Heart left ventricle (tissue), 16 donors: Measurements from ENCODE around the gene ARG2. TPM values are rescaled to one million over a fixed set of nuclear protein-coding genes. Genes with fewer than 3 reads are reported as not detected.

Experiments used
- ATAC-seq, 4 donors: fragments of 200-7000 bp; cut with Tn5 transposase; one replicate each; pipeline ENCODE4 v1.9.1; 2020 to 2022; ENCODE audit warnings: moderate library complexity in 4 of 4, mild to moderate bottlenecking in 3 of 4, moderate number of reproducible peaks in 1 of 4
- DNase-seq, 5 donors: peaks; one replicate each; pipeline ENCODE4 v3.0.0-alpha.2; 2020
- H3K27ac ChIP-seq, 12 donors: fragments of 200-600 bp; sonication (generic) in 4 of 12; one replicate each; pipeline versions ENCODE4 v1.5.0 to v1.8.0; 2016 to 2022; ENCODE audit warnings: mild to moderate bottlenecking in 2 of 12
- H3K27me3 ChIP-seq, 9 donors: fragments of 200-600 bp; sonication (generic) in 2 of 9; one replicate each; pipeline versions ENCODE4 v1.5.1 to v1.8.0; 2016 to 2022; ENCODE audit warnings: mild to moderate bottlenecking in 3 of 9
- H3K36me3 ChIP-seq, 9 donors: fragments of 200-600 bp; sonication (generic) in 2 of 9; one replicate each; pipeline versions ENCODE4 v1.5.0 to v1.8.0; 2018 to 2022; ENCODE audit warnings: mild to moderate bottlenecking in 2 of 9
- H3K4me1 ChIP-seq, 12 donors: fragments of 200-600 bp; sonication (generic) in 4 of 12; one replicate each; pipeline versions ENCODE4 v1.5.0 to v1.8.0; 2016 to 2022; ENCODE audit warnings: mild to moderate bottlenecking in 3 of 12
- H3K4me3 ChIP-seq, 12 donors: fragments of 200-600 bp; sonication (generic) in 4 of 12; one replicate each; pipeline versions ENCODE4 v1.5.0 to v1.8.0; 2017 to 2022; ENCODE audit warnings: mild to moderate bottlenecking in 9 of 12, moderate library complexity in 4 of 12
- H3K9me3 ChIP-seq, 12 donors: fragments of 200-600 bp; sonication (generic) in 4 of 12; one replicate each; pipeline versions ENCODE4 v1.5.0 to v1.8.0; 2016 to 2022; ENCODE audit warnings: mild to moderate bottlenecking in 1 of 12
- CTCF ChIP-seq, 12 donors: fragments of 200-600 bp; sonication (generic) in 4 of 12; IDR thresholded peaks; one replicate each; pipeline versions ENCODE4 v1.5.0 to v1.8.0; 2018 to 2022; ENCODE audit warnings: antibody characterized with exemption in 12 of 12, mild to moderate bottlenecking in 5 of 12
- POLR2A ChIP-seq, 2 donors: fragments of 450-650 bp; IDR thresholded peaks; one replicate each; pipeline ENCODE4 v1.6.1; 2017; ENCODE audit warnings: antibody characterized with exemption in 2 of 2, mild to moderate bottlenecking in 2 of 2, moderate library complexity in 2 of 2
- WGBS, 4 donors: extraction: QIAGEN DNeasy Blood & Tissue Kit in 2 of 4; methylation state at CpG; one replicate each; pipeline versions ENCODE4 v1.1.5 to v1.1.7; 2013 to 2018; 5-methylcytosine and 5-hydroxymethylcytosine counted together
- intact Hi-C, 10 donors: fragments of 100-400 bp; cut with DNase I; formaldehyde crosslinking; loops; one replicate each; pipeline versions ENCODE4 v1.11.1 to v1.14.2; 2022
- polyA plus RNA-seq, 2 donors: library from polyadenylated mRNA; stranded (reverse); fragments of 200-250 nt; gene quantifications; one replicate each; pipeline ENCODE4 v1.2.3, GENCODE V29; 2013
- total RNA-seq, 9 donors: library from RNA; depleted of rRNA in 2 of 9; stranded (reverse); fragments of >200 nt in 2 of 9; fragmentation: NEBNext Ultra II Directional in 3 of 9; extraction: Animal tissue kit (Norgen Biotek cat#: 25700) in 3 of 9; gene quantifications; one replicate each; pipeline versions ENCODE4 v1.1.0 to v1.2.4, GENCODE V29; 2016 to 2023
- donor health status: ischemic (EF 13 %, LVEDD 7.1; RV severe dilation, severe dysfunction).
- donor health status: healthy with polysubstance abuse.
- donor health status: DM: no; HTN: yes; CAD: no.
- donor health status: DM: no; HTN: no; CAD: no.
- donor health status: ischemic (EF 25% LVEDD 6.9; RV normal size, moderate dysfunction).
- donor health status: ischemic (EF 25% LVEDD 5.7; RV mildly dilated, moderate dysfunction).
- donor health status: healthy.
- donor health status: DM: yes; HTN: yes; CAD: no.
- donor health status: ischemic (EF 35%, LVEDD 5.7; RV mildly dilated, moderate dysfunction).
- donor health status: nonischemic (EF 11% LVEDD 7.7; RV severe dilation, severe dysfunction).
- donor health status: DM: yes; HTN: yes; CAD: no.
- donor health status: PGD.
- donor health status: ischemic (EF 29% LVEDD 5.4; RV normal size, mild dysfunction).
- donor health status: nonischemic (EF 23%, LVEDD 6.1; RV moderate dilation, normal function).

Gene ARG2
- total and polyA plus RNA-seq, 11 donors = 0.34 to 53.7 (median 1.5) TPM

- Histone ChIP-seq H3K9me3 (no peaks in the 10 kb centered on the region), H3K4me1 (peaks cover 0 to 5% (median 0%) of the 10 kb centered on the region in 12 donors), H3K36me3 (peaks cover 0 to 97% (median 76%) of the 10 kb centered on the region in 9 donors), H3K4me3 (no peak overlapping the region), H3K27me3 (no peaks in the 10 kb centered on the region), H3K27ac (no peak overlapping the region)
- intact Hi-C loops = no loop called here
- TF ChIP-seq CTCF (IDR thresholded peaks at IDR 0.05) = no peak
- no peak for TF ChIP-seq POLR2A (IDR thresholded peaks at IDR 0.05)
- whole genome bisulfite sequencing, 4 donors = 66 to 79% (median 74%) methylated on average over 1 of the region's 1 CpG
- ATAC-seq (no peak), DNase-seq (no peak)
Observed at GRCh38 chr14:67650151-67650550, 30.4 kb downstream of the ARG2 start.

- H3K9me3 ChIP-seq = no peaks in the 10 kb centered on the region
- H3K4me3 ChIP-seq = no peak overlapping the region
- no peaks in the 10 kb centered on the region for H3K27me3 ChIP-seq
- H3K36me3 ChIP-seq = peaks cover 0 to 100% (median 81%) of the 10 kb centered on the region in 9 donors
- TF ChIP-seq POLR2A (IDR thresholded peaks at IDR 0.05) (no peak), CTCF (IDR thresholded peaks at IDR 0.05) (no peak)
- ATAC-seq = no peak
- no peak for DNase-seq
- no peak overlapping the region for H3K27ac ChIP-seq
- peaks cover 0 to 5% (median 0%) of the 10 kb centered on the region in 12 donors for H3K4me1 ChIP-seq
- intact Hi-C loops = no loop called here
- 80 to 97% (median 86%) methylated on average over 2 of the region's 2 CpGs for WGBS, 4 donors
Observed at GRCh38 chr14:67650694-67651093, 31.0 kb downstream of the ARG2 start.

- DNase-seq = no peak
- peaks cover 0 to 5% (median 0%) of the 10 kb centered on the region in 12 donors for H3K4me1 ChIP-seq
Observed at GRCh38 chr14:67652189-67652588, 32.5 kb downstream of the ARG2 start.

GRCh38 chr14:67653651-67654280 lies 34.0 kb downstream of the ARG2 start:
- no peak overlapping the region for H3K4me3 ChIP-seq
- no peak overlapping the region for H3K27ac ChIP-seq
- ATAC-seq (no peak), DNase-seq (no peak)
- no peaks in the 10 kb centered on the region for H3K9me3 ChIP-seq
- H3K36me3 ChIP-seq = peaks cover 0 to 100% (median 95%) of the 10 kb centered on the region in 9 donors
- peaks cover 0 to 5% (median 0%) of the 10 kb centered on the region in 12 donors for H3K4me1 ChIP-seq
- TF ChIP-seq CTCF (IDR thresholded peaks at IDR 0.05) (no peak), POLR2A (IDR thresholded peaks at IDR 0.05) (no peak)
- WGBS, 4 donors = 70 to 76% (median 73%) methylated on average over 6 of the region's 6 CpGs
- H3K27me3 ChIP-seq = no peaks in the 10 kb centered on the region
- intact Hi-C loops = no loop called here

More at GRCh38 chr14:67652189-67652588, 32.5 kb downstream of the ARG2 start:
- WGBS, 4 donors = 79 to 93% (median 88%) methylated on average over 1 of the region's 1 CpG
- Histone ChIP-seq H3K36me3 (peaks cover 0 to 100% (median 92%) of the 10 kb centered on the region in 9 donors), H3K9me3 (no peaks in the 10 kb centered on the region), H3K27ac (no peak overlapping the region), H3K4me3 (no peak overlapping the region), H3K27me3 (no peaks in the 10 kb centered on the region)
- no peak for ATAC-seq
- TF ChIP-seq POLR2A (IDR thresholded peaks at IDR 0.05) = no peak
- intact Hi-C loops = no loop called here
